ENCODE measurements around the gene CCNJL. TPM values are rescaled to one million over a fixed set of nuclear protein-coding genes. Genes with fewer than 3 reads are reported as not detected.

Gene CCNJL
- total RNA-seq (1.7 TPM), polyA plus RNA-seq (2.7 TPM)
- long read RNA-seq, donor 1, partial matches to known transcripts: 0 of 1 reads
- long read RNA-seq, donor 1, other reads (novel, unspliced or antisense): 0 of 1 reads
- long read RNA-seq, donor 2: 0 reads
- long read RNA-seq, donor 3, partial matches to known transcripts: 0 of 3 reads
- long read RNA-seq, donor 3, other reads (novel, unspliced or antisense): 0 of 3 reads
- long read RNA-seq, donor 4: 0 reads
- long read RNA-seq, donor 5: 0 reads
- long read RNA-seq, donor 6, partial matches to known transcripts: 0 of 2 reads
- long read RNA-seq, donor 6, other reads (novel, unspliced or antisense): 0 of 2 reads
- long read RNA-seq, donor 7, partial matches to known transcripts: 0 of 1 reads
- long read RNA-seq, donor 7, other reads (novel, unspliced or antisense): 0 of 1 reads
- long read RNA-seq, donor 8, partial matches to known transcripts: 0 of 1 reads
- long read RNA-seq, donor 8, other reads (novel, unspliced or antisense): 0 of 1 reads
- long read RNA-seq, donor 9, partial matches to known transcripts: 0 of 1 reads
- long read RNA-seq, donor 9, other reads (novel, unspliced or antisense): 0 of 1 reads
- long read RNA-seq, donor 10: 0 reads

- DNase-seq (ENCODE audit: low read depth in 6 of 9, low spot score in 9 of 9): peak; percentile 36 to 81 (median 65)
- Histone ChIP-seq H3K4me3 (ENCODE audit: low read length in 2 of 2) (peak within 1 kb of the TSS; percentile 69 to 83), H3K36me3 (ENCODE audit: control insufficient read depth in 2 of 2, insufficient read depth in 2 of 2, low read length in 1 of 2) (no peaks in the 10 kb centered on the region), H3K27me3 (ENCODE audit: control insufficient read depth in 2 of 2, insufficient read depth in 1 of 2, low read length in 1 of 2) (peaks cover 15 to 29% of the 10 kb centered on the region in 2 donors), H3K27ac (ENCODE audit: low read depth in 1 of 2, low read length in 1 of 2) (peak within 1 kb of the TSS in 1 of 2 donors; percentile 49), H3K9me3 (ENCODE audit: control insufficient read depth in 2 of 2, insufficient read depth in 1 of 2, low read length in 1 of 2) (peaks cover 0 to 12% of the 10 kb centered on the region in 2 donors), H3K4me1 (ENCODE audit: control insufficient read depth in 2 of 2, insufficient read depth in 2 of 2, low read length in 2 of 2) (peaks cover 0 to 24% of the 10 kb centered on the region in 2 donors)
- WGBS: under 1% methylated on average over 84 of the region's 84 CpGs
Observed at GRCh38 chr5:160312134-160312959, at the start of gene CCNJL. CCNJL (minus strand) TSS chr5:160312564; CDS start chr5:160311923, 641 bp downstream.

GRCh38 chr5:160361624-160362228 is 49.4 kb upstream of the CCNJL start:
- no peaks in the 10 kb centered on the region for H3K36me3 ChIP-seq (ENCODE audit: control insufficient read depth in 2 of 2, insufficient read depth in 2 of 2, low read length in 1 of 2)
- no peak overlapping the region for H3K4me3 ChIP-seq (ENCODE audit: low read length in 2 of 2)
- 98% methylated on average over 9 of the region's 9 CpGs for WGBS
- no peaks in the 10 kb centered on the region for H3K9me3 ChIP-seq (ENCODE audit: control insufficient read depth in 2 of 2, insufficient read depth in 1 of 2, low read length in 1 of 2)
- peaks cover 0 to 2% of the 10 kb centered on the region in 2 donors for H3K4me1 ChIP-seq (ENCODE audit: control insufficient read depth in 2 of 2, insufficient read depth in 2 of 2, low read length in 2 of 2)
- DNase-seq (ENCODE audit: low read depth in 6 of 9, low spot score in 9 of 9): no peak
- no peak overlapping the region for H3K27ac ChIP-seq (ENCODE audit: low read depth in 1 of 2, low read length in 1 of 2)
- H3K27me3 ChIP-seq (ENCODE audit: control insufficient read depth in 2 of 2, insufficient read depth in 1 of 2, low read length in 1 of 2): no peaks in the 10 kb centered on the region

GRCh38 chr5:160360310-160360709 is 47.9 kb upstream of the CCNJL start:
- H3K4me3 ChIP-seq (ENCODE audit: low read length in 2 of 2): no peak overlapping the region
- H3K27ac ChIP-seq (ENCODE audit: low read depth in 1 of 2, low read length in 1 of 2): no peak overlapping the region
- WGBS: 96% methylated on average over 3 of the region's 3 CpGs
- no peak for DNase-seq (ENCODE audit: low read depth in 6 of 9, low spot score in 9 of 9)
- H3K4me1 ChIP-seq (ENCODE audit: control insufficient read depth in 2 of 2, insufficient read depth in 2 of 2, low read length in 2 of 2): peaks cover 0 to 2% of the 10 kb centered on the region in 2 donors
- no peaks in the 10 kb centered on the region for H3K9me3 ChIP-seq (ENCODE audit: control insufficient read depth in 2 of 2, insufficient read depth in 1 of 2, low read length in 1 of 2)
- H3K36me3 ChIP-seq (ENCODE audit: control insufficient read depth in 2 of 2, insufficient read depth in 2 of 2, low read length in 1 of 2): no peaks in the 10 kb centered on the region
- no peaks in the 10 kb centered on the region for H3K27me3 ChIP-seq (ENCODE audit: control insufficient read depth in 2 of 2, insufficient read depth in 1 of 2, low read length in 1 of 2)

GRCh38 chr5:160359816-160360215 is 47.5 kb upstream of the CCNJL start:
- H3K4me3 ChIP-seq (ENCODE audit: low read length in 2 of 2): no peak overlapping the region
- DNase-seq (ENCODE audit: low read depth in 6 of 9, low spot score in 9 of 9): no peak
- WGBS: 88% methylated on average over 4 of the region's 4 CpGs
- H3K27me3 ChIP-seq (ENCODE audit: control insufficient read depth in 2 of 2, insufficient read depth in 1 of 2, low read length in 1 of 2): no peaks in the 10 kb centered on the region
- H3K27ac ChIP-seq (ENCODE audit: low read depth in 1 of 2, low read length in 1 of 2): no peak overlapping the region
- no peaks in the 10 kb centered on the region for H3K9me3 ChIP-seq (ENCODE audit: control insufficient read depth in 2 of 2, insufficient read depth in 1 of 2, low read length in 1 of 2)
- H3K36me3 ChIP-seq (ENCODE audit: control insufficient read depth in 2 of 2, insufficient read depth in 2 of 2, low read length in 1 of 2): no peaks in the 10 kb centered on the region
- peaks cover 0 to 2% of the 10 kb centered on the region in 2 donors for H3K4me1 ChIP-seq (ENCODE audit: control insufficient read depth in 2 of 2, insufficient read depth in 2 of 2, low read length in 2 of 2)

- no peak for DNase-seq (ENCODE audit: low read depth in 6 of 9, low spot score in 9 of 9)
- 0% methylated on average over 1 of the region's 1 CpG for WGBS
- peaks cover 0 to 2% of the 10 kb centered on the region in 2 donors for H3K4me1 ChIP-seq (ENCODE audit: control insufficient read depth in 2 of 2, insufficient read depth in 2 of 2, low read length in 2 of 2)
- no peaks in the 10 kb centered on the region for H3K36me3 ChIP-seq (ENCODE audit: control insufficient read depth in 2 of 2, insufficient read depth in 2 of 2, low read length in 1 of 2)
- no peak overlapping the region for H3K27ac ChIP-seq (ENCODE audit: low read depth in 1 of 2, low read length in 1 of 2)
- H3K4me3 ChIP-seq (ENCODE audit: low read length in 2 of 2): no peak overlapping the region
- no peaks in the 10 kb centered on the region for H3K9me3 ChIP-seq (ENCODE audit: control insufficient read depth in 2 of 2, insufficient read depth in 1 of 2, low read length in 1 of 2)
- no peaks in the 10 kb centered on the region for H3K27me3 ChIP-seq (ENCODE audit: control insufficient read depth in 2 of 2, insufficient read depth in 1 of 2, low read length in 1 of 2)
Observed at GRCh38 chr5:160359242-160359641, 46.9 kb upstream of the CCNJL start.

- Histone ChIP-seq H3K4me1 (ENCODE audit: control insufficient read depth in 2 of 2, insufficient read depth in 2 of 2, low read length in 2 of 2) (peaks cover 0 to 1% of the 10 kb centered on the region in 2 donors), H3K27ac (ENCODE audit: low read depth in 1 of 2, low read length in 1 of 2) (peak overlapping the region in 1 of 2 donors; percentile 26), H3K9me3 (ENCODE audit: control insufficient read depth in 2 of 2, insufficient read depth in 1 of 2, low read length in 1 of 2) (no peaks in the 10 kb centered on the region), H3K27me3 (ENCODE audit: control insufficient read depth in 2 of 2, insufficient read depth in 1 of 2, low read length in 1 of 2) (no peaks in the 10 kb centered on the region), H3K36me3 (ENCODE audit: control insufficient read depth in 2 of 2, insufficient read depth in 2 of 2, low read length in 1 of 2) (no peaks in the 10 kb centered on the region), H3K4me3 (ENCODE audit: low read length in 2 of 2) (no peak overlapping the region)
- 91% methylated on average over 7 of the region's 7 CpGs for WGBS
- no peak for DNase-seq (ENCODE audit: low read depth in 6 of 9, low spot score in 9 of 9)
Observed at GRCh38 chr5:160357861-160358411, 45.6 kb upstream of the CCNJL start.

- H3K4me3 ChIP-seq (ENCODE audit: low read length in 2 of 2): no peak overlapping the region
- 95% methylated on average over 7 of the region's 7 CpGs for WGBS
- no peaks in the 10 kb centered on the region for H3K27me3 ChIP-seq (ENCODE audit: control insufficient read depth in 2 of 2, insufficient read depth in 1 of 2, low read length in 1 of 2)
- H3K4me1 ChIP-seq (ENCODE audit: control insufficient read depth in 2 of 2, insufficient read depth in 2 of 2, low read length in 2 of 2): no peaks in the 10 kb centered on the region
- H3K9me3 ChIP-seq (ENCODE audit: control insufficient read depth in 2 of 2, insufficient read depth in 1 of 2, low read length in 1 of 2): no peaks in the 10 kb centered on the region
- no peaks in the 10 kb centered on the region for H3K36me3 ChIP-seq (ENCODE audit: control insufficient read depth in 2 of 2, insufficient read depth in 2 of 2, low read length in 1 of 2)
- no peak overlapping the region for H3K27ac ChIP-seq (ENCODE audit: low read depth in 1 of 2, low read length in 1 of 2)
- DNase-seq (ENCODE audit: low read depth in 6 of 9, low spot score in 9 of 9): no peak
Observed at GRCh38 chr5:160357394-160357793, 45.0 kb upstream of the CCNJL start.

GRCh38 chr5:160356550-160357347 is 44.4 kb upstream of the CCNJL start:
- no peaks in the 10 kb centered on the region for H3K36me3 ChIP-seq (ENCODE audit: control insufficient read depth in 2 of 2, insufficient read depth in 2 of 2, low read length in 1 of 2)
- 86% methylated on average over 7 of the region's 7 CpGs for WGBS
- H3K4me1 ChIP-seq (ENCODE audit: control insufficient read depth in 2 of 2, insufficient read depth in 2 of 2, low read length in 2 of 2): no peaks in the 10 kb centered on the region
- H3K27ac ChIP-seq (ENCODE audit: low read depth in 1 of 2, low read length in 1 of 2): no peak overlapping the region
- DNase-seq (ENCODE audit: low read depth in 6 of 9, low spot score in 9 of 9): no peak
- H3K4me3 ChIP-seq (ENCODE audit: low read length in 2 of 2): no peak overlapping the region
- H3K27me3 ChIP-seq (ENCODE audit: control insufficient read depth in 2 of 2, insufficient read depth in 1 of 2, low read length in 1 of 2): no peaks in the 10 kb centered on the region
- no peaks in the 10 kb centered on the region for H3K9me3 ChIP-seq (ENCODE audit: control insufficient read depth in 2 of 2, insufficient read depth in 1 of 2, low read length in 1 of 2)
